ENCODE results near the gene CTTNBP2NL. TPM values are rescaled to one million over a fixed set of nuclear protein-coding genes. Genes with fewer than 3 reads are reported as not detected.

The CTTNBP2NL gene
- total RNA-seq = 0.93 and 1.0 TPM in 2 replicates

GRCh38 chr1:112395821-112396652 is at the start of gene CTTNBP2NL:
Gene CTTNBP2NL, plus strand, starts transcription at chr1:112396214. Its CDS starts 19,952 bp downstream, at chr1:112416166.
- intact Hi-C loops (cut with micrococcal nuclease) = loop anchor here (10.0 kb wide), 2 partner anchors 409 to 679 kb away; partner anchors contain the start of gene LRIG2

DNA sequence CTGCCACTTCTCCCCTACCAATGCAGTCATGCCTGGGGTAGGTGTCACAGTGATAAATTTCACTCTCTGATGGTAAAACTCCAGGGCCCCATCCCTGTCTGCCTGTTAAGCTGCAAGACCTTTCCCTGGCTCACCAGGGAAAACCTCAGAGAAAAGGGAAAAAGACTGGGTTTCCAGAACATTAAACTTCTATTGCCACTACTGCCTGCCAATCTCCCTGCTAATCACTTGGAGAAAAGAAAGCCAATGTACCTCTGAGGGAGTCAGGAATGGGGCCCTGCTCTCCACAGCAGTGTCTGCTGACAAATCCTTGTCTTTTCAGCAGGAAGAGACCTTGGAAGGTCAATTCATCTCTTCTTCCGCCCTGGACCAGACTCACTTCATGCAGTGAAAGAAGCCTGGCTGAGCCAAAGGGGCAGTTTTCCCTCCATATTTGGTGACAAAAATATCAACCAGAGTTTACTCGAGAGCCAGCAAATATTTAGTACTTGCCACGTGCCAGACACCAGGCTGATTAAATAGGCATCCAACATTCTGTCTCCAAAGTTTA is 49.1 kb upstream of the CTTNBP2NL start:
- intact Hi-C loops (cut with micrococcal nuclease) = no loop called here

GRCh38 chr1:112356765-112357164 is 39.2 kb upstream of the CTTNBP2NL start:
- intact Hi-C loops (cut with micrococcal nuclease) = no loop called here

DNA sequence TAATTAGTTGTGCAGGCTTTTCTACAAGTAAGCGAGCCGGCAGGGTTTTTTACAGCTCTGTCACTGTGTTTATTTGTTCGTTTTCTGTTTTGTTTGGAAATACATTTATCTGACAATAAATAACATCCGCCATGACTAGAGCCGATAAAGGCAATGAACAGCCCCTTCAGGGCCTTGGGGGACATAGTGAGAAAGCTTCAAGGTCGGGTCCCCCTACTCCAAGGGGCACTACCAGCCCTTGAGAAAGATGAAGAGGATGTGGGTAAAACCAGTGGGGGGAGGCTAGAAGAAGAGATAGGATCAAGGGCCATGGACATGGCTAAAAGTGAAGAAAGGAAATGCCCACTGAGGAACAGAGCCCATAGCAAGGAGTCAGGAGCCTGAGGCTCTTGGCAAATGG is 38.5 kb upstream of the CTTNBP2NL start:
- intact Hi-C loops (cut with micrococcal nuclease) = no loop called here

GRCh38 chr1:112358061-112358770 is 37.8 kb upstream of the CTTNBP2NL start:
- intact Hi-C loops (cut with micrococcal nuclease) = no loop called here

GRCh38 chr1:112358798-112359408 is 37.1 kb upstream of the CTTNBP2NL start:
- intact Hi-C loops (cut with micrococcal nuclease) = no loop called here

DNA sequence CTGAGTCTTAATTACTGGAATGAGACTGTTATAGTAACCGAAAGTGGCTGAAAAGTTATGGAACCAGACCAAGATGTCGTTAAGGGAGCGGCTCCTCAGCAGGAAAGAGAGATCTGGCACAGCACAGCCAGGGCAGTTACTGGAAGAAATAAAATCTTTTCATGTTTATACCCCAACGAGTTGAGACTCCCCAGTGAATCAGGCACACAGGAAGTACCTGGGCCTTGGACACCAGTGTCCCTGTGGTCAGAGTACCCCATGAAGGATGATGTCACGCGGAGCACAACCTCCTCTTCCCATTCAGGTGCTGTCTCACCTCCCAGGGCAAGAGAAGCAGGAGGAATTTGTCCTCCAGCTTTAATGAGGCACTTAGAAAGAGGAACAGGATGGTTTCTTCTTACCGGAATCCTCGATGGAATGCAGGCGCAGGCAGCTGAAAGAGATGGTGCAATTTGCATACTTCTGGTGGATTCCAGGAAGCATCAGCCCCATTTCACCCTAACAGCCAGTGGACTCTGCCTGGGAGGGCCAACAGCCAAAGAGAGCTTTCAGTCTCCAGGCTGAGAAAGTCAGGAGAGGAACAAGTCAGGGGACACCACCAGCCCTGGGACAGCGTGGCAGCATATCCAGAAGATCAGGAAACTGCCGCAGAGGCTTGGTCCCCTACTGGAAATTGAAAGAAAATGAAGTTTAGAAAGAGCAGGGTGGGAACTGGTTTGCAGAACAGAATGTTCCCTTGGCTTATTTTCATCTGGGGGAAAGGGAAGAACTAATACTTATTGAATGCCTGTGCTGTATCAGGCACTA is 35.9 kb upstream of the CTTNBP2NL start:
- intact Hi-C loops (cut with micrococcal nuclease) = no loop called here

GRCh38 chr1:112363636-112364035 is 32.4 kb upstream of the CTTNBP2NL start:
- intact Hi-C loops (cut with micrococcal nuclease) = no loop called here

- intact Hi-C loops (cut with micrococcal nuclease) = loop anchor here (2.0 kb wide), 1 partner anchor 69 kb away; no protein-coding TSS in a partner anchor
These were observed 27.8 kb upstream of the CTTNBP2NL start for GRCh38 chr1:112368198-112368597.

DNA sequence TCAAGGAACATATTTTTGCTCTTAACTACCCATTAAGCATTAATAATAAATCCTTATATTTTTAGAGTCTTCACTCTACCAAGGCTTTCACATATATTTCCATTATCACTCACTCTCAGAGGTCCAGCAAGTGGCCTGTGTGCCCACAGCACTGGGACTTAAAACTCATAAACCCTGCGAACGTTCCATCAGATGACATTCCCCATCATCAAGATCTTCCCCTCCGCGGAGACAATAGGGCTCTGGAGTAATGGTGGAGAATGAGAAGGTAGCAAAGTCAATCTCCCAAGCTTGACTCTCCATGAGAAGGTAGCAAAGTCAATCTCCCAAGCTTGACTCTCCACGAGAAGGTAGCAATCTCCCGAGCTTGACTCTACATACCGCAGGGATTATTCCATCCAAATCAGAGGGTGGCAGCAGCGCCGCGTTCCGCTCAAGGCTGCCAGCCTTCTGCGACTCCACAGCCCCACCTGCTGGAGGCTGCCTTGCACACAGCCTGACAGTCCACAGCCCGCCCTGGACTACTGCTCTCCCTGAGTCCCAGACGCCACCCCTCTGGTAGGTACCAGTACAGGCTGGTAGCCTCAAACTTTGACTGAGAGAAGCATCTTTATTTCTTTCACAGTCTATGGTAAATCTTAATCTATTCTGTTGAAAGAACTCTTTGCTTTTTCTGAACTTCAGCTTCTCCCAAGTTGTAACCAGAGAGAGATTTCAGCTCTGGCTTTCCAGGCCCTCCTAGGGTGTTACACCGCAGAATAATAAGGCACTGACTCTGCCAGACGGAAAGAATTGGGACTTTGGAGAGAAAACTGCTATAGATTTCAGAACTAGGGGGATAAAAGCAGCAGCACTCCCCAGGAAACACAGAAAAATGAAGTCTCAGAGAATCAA is 26.4 kb upstream of the CTTNBP2NL start:
- intact Hi-C loops (cut with micrococcal nuclease) = loop anchor here (2.0 kb wide), 1 partner anchor 71 kb away; no protein-coding TSS in a partner anchor

GRCh38 chr1:112370996-112371395 is 25.0 kb upstream of the CTTNBP2NL start:
- intact Hi-C loops (cut with micrococcal nuclease) = no loop called here

- intact Hi-C loops (cut with micrococcal nuclease) = no loop called here
These were observed 24.2 kb upstream of the CTTNBP2NL start for GRCh38 chr1:112371775-112372174.

DNA sequence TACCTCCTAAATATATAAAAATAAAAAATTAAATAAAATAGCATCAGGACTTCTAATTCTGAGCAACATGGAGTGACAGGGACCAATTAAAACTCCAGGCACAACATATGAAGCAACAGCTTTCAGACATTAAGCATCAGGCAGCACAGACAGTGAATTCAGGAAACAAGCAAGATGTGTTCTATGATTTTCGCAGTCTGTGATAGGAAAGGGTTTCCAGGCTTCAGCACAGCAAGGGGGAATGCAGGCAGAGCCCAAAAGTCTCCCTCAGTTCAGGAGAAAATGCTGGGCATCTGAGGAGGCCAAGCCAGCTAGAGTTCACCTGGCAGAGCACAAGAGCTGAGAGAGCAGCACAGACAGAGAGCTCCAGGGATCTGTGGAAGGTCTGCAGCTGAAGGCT is 22.2 kb upstream of the CTTNBP2NL start:
- intact Hi-C loops (cut with micrococcal nuclease) = no loop called here

DNA sequence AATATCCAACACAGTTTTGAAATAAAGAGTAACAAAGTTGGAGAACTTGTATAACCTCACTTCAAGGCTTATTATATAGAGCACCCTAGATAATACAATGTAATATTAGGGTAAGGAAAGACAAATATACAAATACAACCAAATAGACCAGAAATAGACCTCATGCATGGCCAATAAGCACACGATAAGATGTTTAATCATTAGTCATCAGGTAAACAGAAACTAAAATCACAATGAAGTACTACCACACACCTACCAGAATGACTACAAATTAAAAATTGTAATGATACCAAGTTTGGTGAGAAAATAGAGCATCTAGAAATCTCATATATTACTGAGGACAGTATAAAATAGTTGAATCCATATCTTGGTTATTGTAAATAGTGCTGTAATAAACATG is 20.3 kb upstream of the CTTNBP2NL start:
- intact Hi-C loops (cut with micrococcal nuclease) = no loop called here

GRCh38 chr1:112380356-112380755 is 15.7 kb upstream of the CTTNBP2NL start:
- intact Hi-C loops (cut with micrococcal nuclease) = no loop called here

DNA sequence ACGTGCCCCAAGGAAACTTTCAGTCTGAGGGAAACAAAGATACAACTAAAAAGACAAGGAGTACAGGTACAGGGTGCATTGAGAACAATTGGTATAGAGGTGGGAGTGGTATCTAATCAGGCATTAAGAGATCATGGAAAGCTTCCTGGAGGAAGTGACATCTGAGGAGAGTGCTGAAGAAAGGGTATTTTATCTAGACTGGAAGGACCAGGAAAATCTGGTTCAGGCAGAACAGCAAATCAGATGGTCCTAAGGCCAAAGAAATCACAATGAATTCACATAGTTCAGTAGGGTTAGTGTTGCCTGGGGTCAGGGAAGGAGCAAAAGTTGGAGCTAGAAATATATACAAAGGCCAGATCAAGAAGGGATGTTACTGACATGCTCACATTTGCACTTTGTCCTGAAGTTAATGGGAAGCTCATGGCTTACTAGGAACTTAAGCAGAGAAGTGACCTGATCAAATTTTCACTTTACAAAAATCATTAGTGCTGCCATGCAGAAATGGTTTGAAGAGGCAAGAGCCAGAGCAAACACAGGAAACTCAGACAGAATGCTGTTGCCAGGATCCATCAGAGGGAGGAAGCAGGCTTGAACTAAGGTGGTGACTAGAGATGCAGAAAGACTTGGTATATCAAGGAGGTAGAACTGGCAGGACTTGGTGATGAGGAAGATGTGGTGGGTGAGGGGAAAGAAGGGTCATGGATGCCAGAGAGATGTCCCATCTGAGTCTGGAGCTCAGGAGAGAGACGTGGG is 14.5 kb upstream of the CTTNBP2NL start:
- intact Hi-C loops (cut with micrococcal nuclease) = no loop called here

- intact Hi-C loops (cut with micrococcal nuclease) = no loop called here
These were observed 12.1 kb upstream of the CTTNBP2NL start for GRCh38 chr1:112383759-112384370.

DNA sequence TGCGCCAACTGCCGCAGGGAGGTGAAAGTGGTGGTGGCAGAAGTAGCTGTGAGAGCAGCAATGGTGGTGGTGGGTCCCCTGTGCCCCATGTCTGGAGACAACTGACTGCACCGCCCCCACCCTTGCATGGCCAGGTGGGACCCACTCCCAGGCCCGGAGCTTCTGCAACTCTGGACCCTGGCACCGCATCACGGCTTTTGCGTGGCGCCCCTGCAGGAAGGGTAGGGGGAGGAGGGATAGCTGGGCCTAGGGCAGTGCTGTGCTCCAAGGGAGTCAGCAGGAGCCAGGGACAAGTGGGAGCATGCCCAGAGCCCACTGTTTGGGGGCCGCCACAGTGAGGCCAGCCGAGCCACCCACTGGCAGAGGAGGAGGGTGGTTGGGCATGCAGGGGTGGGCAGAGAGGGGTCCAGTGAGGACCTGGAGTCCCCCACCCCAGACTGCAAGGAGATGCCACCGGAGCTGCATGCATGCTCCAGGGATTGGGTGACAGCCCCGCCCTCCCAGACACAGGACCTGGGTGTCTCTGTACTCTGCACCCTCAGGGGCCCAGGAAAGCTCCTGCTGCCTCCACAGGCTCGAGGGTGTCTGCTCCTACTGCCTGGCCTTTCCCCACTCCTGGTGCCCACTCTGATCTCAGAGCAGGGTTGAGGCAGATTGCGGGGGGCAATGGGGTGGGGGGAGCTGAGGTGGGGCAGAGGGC is 9.8 kb upstream of the CTTNBP2NL start:
- intact Hi-C loops (cut with micrococcal nuclease) = no loop called here
